K562 (cell line): Measurements from ENCODE around the gene INHBE. TPM values are rescaled to one million over a fixed set of nuclear protein-coding genes. Genes with fewer than 3 reads are reported as not detected.

ENCODE experiments used
- ATAC-seq: fragments of 200-7000 bp; cut with Tn5 transposase; 3 replicates; pipeline ENCODE4 v1.9.1; 2020; ENCODE audit warnings: moderate library complexity
- BruUV-seq: library from RNA; stranded (reverse); fragments of 400-500 nt; replicated peaks from 2 replicates; lab custom pipeline; 2021; lab: Mats Ljungman, UMichigan
- CTCF ChIA-PET: fragments of 300-600 bp; formaldehyde crosslinking; extraction: SDS; loops from one replicate; lab custom pipeline; 2021; ENCODE audit warnings: low intra/inter-chr PET ratio; lab: Yijun Ruan, JAX
- POLR2A ChIA-PET: fragments of 300-600, 350-650 bp; sonication (Branson Sonifier 250); formaldehyde crosslinking; extraction: SDS; loops from one replicate; lab custom pipeline; 2021; ENCODE audit warnings: antibody characterized with exemption, inconsistent platforms; lab: Yijun Ruan, JAX
- DNase-seq, 4 experiments: peaks; one replicate each; pipeline versions ENCODE4 v3.0.0 to v3.0.0-alpha.2; 2011 to 2018; ENCODE audit warnings: low spot score in 3 of 4, mixed read lengths in 3 of 4; ENCODE audit errors: extremely low read depth in 1 of 4
- FAIRE-seq: peaks from 2 replicates; lab custom pipeline; 2011; peaks lifted over from hg19 to GRCh38; lab: Jason Lieb, UNC
- H2AFZ ChIP-seq: 2 replicates; pipeline ENCODE4 v1.6.0; 2011; ENCODE audit warnings: low read depth, low read length, control low read depth, inconsistent platforms
- H3K27ac ChIP-seq: fragments of 200-600 bp; 3 replicates; pipeline ENCODE4 v1.8.0; 2011; ENCODE audit warnings: low read depth, mild to moderate bottlenecking, control low read depth, inconsistent platforms, low read length, moderate library complexity, mixed read lengths; ENCODE audit errors: extremely low read depth
- H3K27me3 ChIP-seq, 2 experiments: fragments of 300-600 bp in 1 of 2; 2 replicates in 1 of 2; 3 replicates in 1 of 2; pipeline versions ENCODE4 v1.6.0 to v1.8.0; 2011; ENCODE audit warnings: inconsistent platforms in 2 of 2, low read length in 2 of 2, mild to moderate bottlenecking in 1 of 2, mixed read lengths in 1 of 2, moderate library complexity in 1 of 2; ENCODE audit not compliant: control insufficient read depth in 2 of 2, insufficient read depth in 2 of 2
- H3K36me3 ChIP-seq: fragments of 300-600 bp; 3 replicates; pipeline ENCODE4 v1.8.0; 2011; ENCODE audit warnings: mild to moderate bottlenecking, low read length, inconsistent platforms; ENCODE audit not compliant: control insufficient read depth, insufficient read depth
- H3K4me1 ChIP-seq, 2 experiments: fragments of 200-600 bp in 1 of 2; replicated peaks in 1 of 2; 2 replicates in 1 of 2; 3 replicates in 1 of 2; pipeline versions ENCODE4 v1.5.1 to v1.8.0; 2011; ENCODE audit warnings: inconsistent platforms in 2 of 2, low read length in 2 of 2, mild to moderate bottlenecking in 1 of 2, mixed read lengths in 1 of 2, moderate library complexity in 1 of 2; ENCODE audit not compliant: control insufficient read depth in 2 of 2, insufficient read depth in 2 of 2
- H3K4me2 ChIP-seq: 2 replicates; pipeline ENCODE4 v1.6.1; 2011; ENCODE audit warnings: low read length, control low read depth, inconsistent platforms, mixed read lengths; ENCODE audit not compliant: insufficient read depth
- H3K4me3 ChIP-seq: fragments of 200-600 bp; sonication (generic), shearing (Covaris generic); 2 replicates; pipeline ENCODE4 v1.5.1; 2016; ENCODE audit warnings: control low read depth, inconsistent platforms
- H3K79me2 ChIP-seq: fragments of 200-600 bp; 3 replicates; pipeline ENCODE4 v1.8.0; 2011; ENCODE audit warnings: low read length, inconsistent platforms; ENCODE audit not compliant: control insufficient read depth, insufficient read depth
- H3K9ac ChIP-seq, 2 experiments: 2 replicates each; pipeline versions ENCODE4 v1.6.0 to v1.6.1; 2011; ENCODE audit warnings: low read depth in 2 of 2, low read length in 2 of 2, control low read depth in 1 of 2, inconsistent platforms in 1 of 2, mild to moderate bottlenecking in 1 of 2, mixed read lengths in 1 of 2; ENCODE audit not compliant: insufficient read depth in 1 of 2
- H3K9me1 ChIP-seq: one replicate; pipeline ENCODE4 v1.6.0; 2011; ENCODE audit warnings: inconsistent platforms, mild to moderate bottlenecking, low read length, moderate library complexity; ENCODE audit not compliant: control insufficient read depth, insufficient read depth
- H3K9me3 ChIP-seq: replicated peaks from 2 replicates; pipeline ENCODE4 v1.5.1; 2011; ENCODE audit warnings: low read depth, low read length, inconsistent platforms; ENCODE audit not compliant: control insufficient read depth, insufficient read depth
- H4K20me1 ChIP-seq: replicated peaks from 2 replicates; pipeline ENCODE4 v1.6.1; 2011; ENCODE audit warnings: low read length, inconsistent platforms, mixed read lengths; ENCODE audit not compliant: control insufficient read depth, insufficient read depth
- CBFA2T3 ChIP-seq: fragments of 450-650 bp; IDR thresholded peaks from 2 replicates; pipeline ENCODE4 v1.6.1; 2017
- CCAR2 ChIP-seq: fragments of 200-400 bp; formaldehyde crosslinking; IDR thresholded peaks from 2 replicates; pipeline ENCODE4 v1.6.1; 2017; ENCODE audit warnings: mild to moderate bottlenecking, low read depth, low read length
- EGR1 ChIP-seq: fragments of 450-650 bp; conservative IDR thresholded peaks from 2 replicates; pipeline ENCODE4 v1.6.1; 2017; ENCODE audit warnings: mild to moderate bottlenecking
- EHMT2 ChIP-seq: fragments of 450-650 bp; IDR thresholded peaks from 2 replicates; pipeline ENCODE4 v1.6.1; 2018; ENCODE audit warnings: antibody characterized with exemption
- HDAC1 ChIP-seq, 2 experiments: fragments of 450-650 bp; IDR thresholded peaks; 2 replicates each; pipeline ENCODE4 v1.6.1; 2016 to 2017; ENCODE audit warnings: inconsistent platforms in 1 of 2, mild to moderate bottlenecking in 1 of 2, moderate library complexity in 1 of 2
- HDGF ChIP-seq: fragments of 450-650 bp; IDR thresholded peaks from 2 replicates; pipeline ENCODE4 v1.6.1; 2016
- L3MBTL2 ChIP-seq: fragments of 450-650 bp; IDR thresholded peaks from 2 replicates; pipeline ENCODE4 v1.6.1; 2016; ENCODE audit warnings: mild to moderate bottlenecking, moderate library complexity
- NR2C1 ChIP-seq, 2 experiments: fragments of 450-650 bp; IDR thresholded peaks; 2 replicates each; pipeline ENCODE4 v1.6.1; 2017; ENCODE audit warnings: mild to moderate bottlenecking in 2 of 2, antibody characterized with exemption in 1 of 2, inconsistent platforms in 1 of 2, missing compliant biosample characterization in 1 of 2, missing genetic modification characterization in 1 of 2
- NR4A1 ChIP-seq, 2 experiments: fragments of 250-450 bp in 1 of 2; fragments of 450-650 bp in 1 of 2; sonication (Bioruptor Pico) in 1 of 2; IDR thresholded peaks; 2 replicates each; pipeline versions ENCODE4 v1.4.0 to v1.6.1; 2016 to 2020; ENCODE audit warnings: mild to moderate bottlenecking in 2 of 2, missing compliant biosample characterization in 1 of 2, missing genetic modification characterization in 1 of 2, moderate library complexity in 1 of 2
- PKNOX1 ChIP-seq: fragments of 450-650 bp; IDR thresholded peaks from 2 replicates; pipeline ENCODE4 v1.6.1; 2016
- RBBP5 ChIP-seq: fragments of 200-600 bp; sonication (generic); IDR thresholded peaks from 2 replicates; pipeline ENCODE4 v1.6.1; 2012; ENCODE audit warnings: borderline replicate concordance, mild to moderate bottlenecking, low read length, control low read depth, inconsistent platforms; ENCODE audit not compliant: insufficient read depth, poor library complexity, severe bottlenecking
- ZBTB2 ChIP-seq: fragments of 450-650 bp; IDR thresholded peaks from 2 replicates; pipeline ENCODE4 v1.6.1; 2016; ENCODE audit warnings: antibody characterized with exemption
- ZEB2 ChIP-seq: fragments of 450-650 bp; IDR thresholded peaks from 2 replicates; pipeline ENCODE4 v1.6.1; 2016
- ZFPM2 ChIP-seq: fragments of 250-450 bp; sonication (Bioruptor Pico); IDR thresholded peaks from 2 replicates; pipeline ENCODE4 v1.5.1; 2022; ENCODE audit warnings: mild to moderate bottlenecking
- ZNF311 ChIP-seq: fragments of 250-450 bp; sonication (Bioruptor Pico); IDR thresholded peaks from 2 replicates; pipeline ENCODE4 v1.4.0; 2020; ENCODE audit warnings: mild to moderate bottlenecking, moderate library complexity
- WGBS: fragments of 100-300 bp; shearing (Covaris generic); methylation state at CpG from one replicate; pipeline ENCODE4 v1.1.6; 2016; ENCODE audit warnings: low coverage, mixed read lengths; ENCODE audit not compliant: insufficient coverage; ENCODE audit errors: missing lambda C conversion rate; 5-methylcytosine and 5-hydroxymethylcytosine counted together
- in situ Hi-C: fragments of 300-500 bp; cut with MboI; formaldehyde crosslinking; loops from 4 replicates; pipeline ENCODE4 v1.15.0; 2018; ENCODE audit warnings: inconsistent platforms, mixed read lengths
- intact Hi-C: fragments of 100-400 bp; cut with micrococcal nuclease; formaldehyde crosslinking; loops from 2 replicates; pipeline ENCODE4 v1.14.2; 2022
- polyA plus RNA-seq, 8 experiments: library from polyadenylated mRNA; depleted of rRNA in 4 of 8; stranded (reverse) in 5 of 8; unstranded in 3 of 8; fragments of >200 nt; fragmentation: Nextera tagmentation in 2 of 8; fragmentation: Illumina TruSeq in 1 of 8; extraction: Ambion mirVana in 2 of 8; extraction: Trizol in 1 of 8; gene quantifications; 2 replicates each; pipeline versions ENCODE4 v1.2.1 to v1.2.3, GENCODE V29; 2011 to 2014; ENCODE audit warnings: inconsistent platforms in 1 of 8, missing spikeins in 1 of 8
- total RNA-seq, 7 experiments: library from RNA; depleted of rRNA in 6 of 7; stranded (reverse); fragments of >200 nt in 6 of 7; fragmentation: Illumina TruSeq in 2 of 7; extraction: Trizol in 2 of 7; gene quantifications; 2 replicates each; pipeline versions ENCODE4 v1.2.1 to v1.2.3, GENCODE V29; 2011 to 2021; ENCODE audit warnings: low replicate concordance in 1 of 7

INHBE gene
- total and polyA plus RNA-seq, 9 of the 15 experiments (the other 6 are each of a cell fraction or from before 2014, with no cell fraction given): 0.94 to 9.9 (median 7.3) TPM

GRCh38 chr12:57460468-57460784, 5.3 kb downstream of the INHBE start:
- H4K20me1 ChIP-seq: no peaks in the 10 kb centered on the region
- TF ChIP-seq NR2C1 (IDR thresholded peaks at IDR 0.05) (peak; percentile 39; the same call in 1 of the 2 replicates), NR2C1 (tag; IDR thresholded peaks at IDR 0.05) (no peak), EHMT2 (no peak), ZNF311 (CRISPR knock-in tag) (no peak), ZFPM2 (CRISPR knock-in tag) (no peak), ZEB2 (0 out of 2 replicates have a peak, but pooled peaks have one; percentile 42), EGR1 (0 out of 2 replicates have a peak, but pooled peaks have one; percentile 21), NR4A1 (CRISPR knock-in tag; IDR thresholded peaks at IDR 0.05) (no peak), NR4A1 (tag; IDR thresholded peaks at IDR 0.05) (no peak), HDGF (no peak), PKNOX1 (0 out of 2 replicates have a peak, but pooled peaks have one; percentile 10), RBBP5 (peak; percentile 30), CCAR2 (no peak), CBFA2T3 (0 out of 2 replicates have a peak, but pooled peaks have one; percentile 11), ZBTB2 (0 out of 2 replicates have a peak, but pooled peaks have one; percentile 47), L3MBTL2 (no peak), HDAC1 (IDR thresholded peaks at IDR 0.05) (peak in 1 of 2 experiments; percentile 32; a peak in 1 of 4 replicates)
- POLR2A ChIA-PET: interaction anchor here (0.7 to 2.3 kb wide), 4 partner anchors 9 to 175 kb away, joined by 3 to 13 read pairs (median 5); no protein-coding TSS in a partner anchor
- H2AFZ ChIP-seq: no peak overlapping the region
- ATAC-seq: no peak
- DNase-seq: peak in 2 of 4 experiments; percentile 40 to 63
- H3K9me3 ChIP-seq: no peaks in the 10 kb centered on the region
- BruUV-seq: no TSS peak
- H3K36me3 ChIP-seq: no peaks in the 10 kb centered on the region
- FAIRE-seq: no peak
- no peaks in the 10 kb centered on the region for H3K9me1 ChIP-seq
- peak overlapping the region; percentile 62 for H3K4me3 ChIP-seq
- H3K4me1 ChIP-seq: peaks cover 32 to 53% of the 10 kb centered on the region in 2 experiments
- 0 out of 5 replicates have a peak, but pooled peaks cover 0 to 6% of the 10 kb centered on the region in 2 experiments for H3K27me3 ChIP-seq
- H3K27ac ChIP-seq: no peak overlapping the region
- 6% methylated on average over 5 of the region's 6 CpGs for WGBS
- in situ Hi-C loops (no loop called here), intact Hi-C loops (no loop called here)
- peak overlapping the region; percentile 50 for H3K4me2 ChIP-seq
- CTCF ChIA-PET: interaction anchor here (0.6 to 1.9 kb wide), 3 partner anchors 195 to 445 kb away, joined by 3 to 8 read pairs (median 7); no protein-coding TSS in a partner anchor
- peaks cover 18% of the 10 kb centered on the region; the same call in 2 of the 3 replicates for H3K79me2 ChIP-seq
- H3K9ac ChIP-seq: peak overlapping the region in 1 of 2 experiments; percentile 77; a peak in 1 of 4 replicates
